ENCODE measurements around the gene YARS1.

The YARS1 gene

GRCh38 chr1:32755098-32755809 is 61.9 kb downstream of the YARS1 start:
- FAIRE-seq: no peak
- no peak for DNase-seq (ENCODE audit: insufficient read length, low spot score)
- no peak for TF ChIP-seq CTCF (IDR thresholded peaks at IDR 0.05; ENCODE audit: insufficient read depth, missing control alignments)

- TF ChIP-seq CTCF (IDR thresholded peaks at IDR 0.05; ENCODE audit: insufficient read depth, missing control alignments): no peak
- no peak for DNase-seq (ENCODE audit: insufficient read length, low spot score)
- no peak for FAIRE-seq
Measured at GRCh38 chr1:32754317-32755097, 62.7 kb downstream of the YARS1 start.

GRCh38 chr1:32753532-32754316 is 63.4 kb downstream of the YARS1 start:
- DNase-seq (ENCODE audit: insufficient read length, low spot score) (peak; percentile 99), FAIRE-seq (no peak)

GRCh38 chr1:32749771-32750170 is 67.4 kb downstream of the YARS1 start:
- DNase-seq (ENCODE audit: insufficient read length, low spot score) (no peak), FAIRE-seq (no peak)
- peak; percentile 25 for TF ChIP-seq CTCF (IDR thresholded peaks at IDR 0.05; ENCODE audit: insufficient read depth, missing control alignments)

More at GRCh38 chr1:32753532-32754316, 63.4 kb downstream of the YARS1 start:
- no peak for TF ChIP-seq CTCF (IDR thresholded peaks at IDR 0.05; ENCODE audit: insufficient read depth, missing control alignments)

- FAIRE-seq (no peak), DNase-seq (ENCODE audit: insufficient read length, low spot score) (no peak)
- TF ChIP-seq CTCF (IDR thresholded peaks at IDR 0.05; ENCODE audit: insufficient read depth, missing control alignments): no peak
Measured at GRCh38 chr1:32749332-32749731, 67.8 kb downstream of the YARS1 start.

- no peak for TF ChIP-seq CTCF (IDR thresholded peaks at IDR 0.05; ENCODE audit: insufficient read depth, missing control alignments)
- no peak for DNase-seq (ENCODE audit: insufficient read length, low spot score)
- FAIRE-seq: no peak
Measured at GRCh38 chr1:32748926-32749325, 68.2 kb downstream of the YARS1 start.

All from D721Med (cell line).